GM19467 (cell line): ENCODE results near the gene ESR1.
"Not testable (repeated sequence)": the region's sequence is repeated elsewhere in the genome, so short reads cannot be mapped to it uniquely, and the experiment has no call there.

Source experiments
- ATAC-seq: cut with Tn5 transposase; IDR thresholded peaks from one replicate; pipeline ENCODE4 v1.9.1; 2021; ENCODE audit warnings: mild to moderate bottlenecking, moderate library complexity; ENCODE audit not compliant: unreplicated experiment

ESR1 gene

DNA sequence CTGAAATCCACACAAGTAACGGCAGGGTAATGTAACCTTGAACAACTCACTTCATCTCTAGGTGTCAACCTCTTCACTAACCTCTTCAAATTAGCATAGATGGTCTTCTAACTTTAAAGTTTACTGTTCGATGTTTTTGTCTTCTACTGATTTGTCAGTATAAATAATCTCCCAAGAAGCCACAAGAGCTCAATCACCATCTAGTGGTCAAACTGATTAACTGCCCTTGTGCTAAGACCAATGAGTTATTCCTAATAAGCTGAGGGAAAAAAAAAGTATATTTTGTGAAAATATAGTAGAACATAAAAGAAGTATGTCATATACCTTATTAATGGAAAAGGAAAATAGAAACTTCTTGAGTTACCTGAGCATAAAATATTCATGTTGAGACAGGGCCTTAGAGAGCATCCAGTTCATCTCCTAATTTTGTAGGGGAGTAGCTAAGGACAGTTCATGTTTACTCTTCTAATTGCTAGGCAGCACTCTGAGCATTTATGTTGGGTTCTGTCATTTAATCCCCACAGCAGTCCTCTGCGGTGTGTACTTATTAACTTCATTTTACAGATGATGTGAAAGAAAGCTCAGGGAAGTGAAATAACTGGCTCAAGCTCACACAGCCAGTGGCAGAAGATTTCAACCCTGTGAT, 317.1 kb downstream of the ESR1 start:
- ATAC-seq = peak; percentile 52

- ATAC-seq = no peak
Measured at GRCh38 chr6:152127432-152128165, 320.1 kb downstream of the ESR1 start.

GRCh38 chr6:152129691-152130151, 322.2 kb downstream of the ESR1 start:
- no peak for ATAC-seq

- no peak for ATAC-seq
Measured at GRCh38 chr6:152130441-152130840, 323.0 kb downstream of the ESR1 start.

GRCh38 chr6:152135755-152136448, 328.4 kb downstream of the ESR1 start:
- ATAC-seq = no peak

- no peak for ATAC-seq
Measured at GRCh38 chr6:152136449-152136825, 329.0 kb downstream of the ESR1 start.

DNA sequence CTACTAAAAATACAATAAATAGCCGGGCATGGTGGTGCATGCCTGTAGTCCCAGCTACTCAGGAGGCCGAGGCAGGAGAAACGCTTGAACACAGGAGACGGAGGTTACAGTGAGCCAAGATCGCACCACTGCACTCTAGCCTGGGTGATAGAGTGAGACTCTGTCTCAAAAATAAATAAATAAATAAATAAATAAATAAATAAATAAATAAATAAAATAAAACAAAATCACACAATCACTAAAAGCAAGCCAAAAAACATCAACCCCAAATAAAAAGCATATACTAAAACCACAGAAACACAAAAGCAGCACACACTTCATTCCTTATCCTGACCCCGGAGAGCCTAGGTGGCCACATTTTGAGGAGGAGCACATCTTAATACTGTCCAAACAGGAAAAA, 330.9 kb downstream of the ESR1 start:
- not testable (repeated sequence) for ATAC-seq

GRCh38 chr6:152142105-152142504, 334.6 kb downstream of the ESR1 start:
- no peak for ATAC-seq

GRCh38 chr6:152143359-152143758, 335.9 kb downstream of the ESR1 start:
- no peak for ATAC-seq

- no peak for ATAC-seq
Measured at GRCh38 chr6:152146385-152146784, 338.9 kb downstream of the ESR1 start.

DNA sequence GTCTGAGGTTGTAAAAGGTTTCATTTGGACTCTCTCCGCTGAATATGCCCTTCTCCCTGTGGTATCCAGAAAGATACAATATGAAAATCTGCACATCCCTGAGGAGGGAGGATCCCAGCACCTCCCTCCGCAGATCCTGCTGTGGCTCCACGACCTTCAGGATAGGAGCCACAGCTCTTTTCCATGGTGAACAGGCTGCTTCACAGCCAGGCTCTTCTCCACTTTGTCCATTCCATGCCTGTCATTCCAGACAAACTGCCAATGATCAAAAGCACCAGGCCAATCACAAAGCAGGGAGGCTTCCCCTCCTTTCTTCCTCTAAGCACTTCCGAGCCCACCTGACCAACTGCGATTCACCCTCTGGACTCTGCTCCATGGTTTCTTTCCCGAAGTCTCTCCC, 339.8 kb downstream of the ESR1 start:
- ATAC-seq = no peak

DNA sequence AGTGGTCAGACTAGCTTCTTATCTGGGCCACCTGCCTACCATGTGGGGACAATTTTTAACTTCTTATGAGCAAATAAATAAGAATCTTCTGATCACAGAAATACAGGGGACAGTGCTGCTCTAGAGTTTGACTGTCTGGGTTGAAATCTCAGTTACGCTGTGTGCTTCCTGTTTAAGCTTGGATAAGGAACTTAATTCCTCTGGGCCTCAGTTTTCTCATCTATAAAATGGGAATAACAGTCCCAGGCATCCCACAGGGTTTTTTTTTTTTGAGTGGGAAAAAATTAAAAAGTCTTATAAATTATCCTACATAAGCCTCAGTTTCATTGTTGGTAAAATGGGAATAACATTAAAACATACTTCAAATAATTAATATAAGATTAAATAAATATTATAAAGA, 340.9 kb downstream of the ESR1 start:
- no peak for ATAC-seq

DNA sequence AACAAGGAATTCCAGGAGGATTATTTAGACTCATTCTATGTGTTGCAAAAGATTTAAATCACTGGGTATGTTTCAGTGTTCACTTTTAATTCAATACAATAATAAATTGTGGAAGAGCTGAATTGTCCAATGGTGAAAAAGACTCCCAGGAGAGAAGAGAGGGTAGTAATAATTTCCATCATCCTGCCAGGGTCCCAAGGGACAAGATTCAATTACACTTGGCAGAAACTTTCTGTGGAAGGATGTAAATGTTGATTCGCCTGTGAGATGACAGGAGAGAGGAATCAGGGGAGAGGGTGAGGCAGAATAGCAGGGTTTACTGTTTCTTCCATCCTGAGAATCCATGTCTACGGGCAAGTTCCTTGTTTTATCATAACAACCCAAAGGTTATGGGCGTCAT, 342.7 kb downstream of the ESR1 start:
- no peak for ATAC-seq

DNA sequence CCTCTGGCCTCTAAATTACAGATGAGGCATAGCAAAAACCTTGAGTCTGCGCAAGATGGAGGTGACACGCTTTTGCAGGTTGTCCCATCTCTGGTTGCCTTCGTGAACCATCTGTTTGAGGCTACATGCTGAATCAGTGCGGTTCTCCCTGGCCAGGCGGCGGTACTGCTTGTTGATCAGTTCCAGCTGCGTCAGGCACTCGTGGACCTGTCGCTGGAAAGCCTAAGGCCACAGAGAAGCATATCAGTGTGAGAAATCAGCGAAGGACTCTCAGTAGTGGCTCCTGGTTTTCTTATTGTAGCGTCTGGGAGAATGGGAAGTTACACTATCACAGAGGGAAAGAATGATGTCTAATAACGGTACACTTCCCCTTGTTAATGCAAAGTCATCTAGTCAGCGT, 344.4 kb downstream of the ESR1 start:
- no peak for ATAC-seq

DNA sequence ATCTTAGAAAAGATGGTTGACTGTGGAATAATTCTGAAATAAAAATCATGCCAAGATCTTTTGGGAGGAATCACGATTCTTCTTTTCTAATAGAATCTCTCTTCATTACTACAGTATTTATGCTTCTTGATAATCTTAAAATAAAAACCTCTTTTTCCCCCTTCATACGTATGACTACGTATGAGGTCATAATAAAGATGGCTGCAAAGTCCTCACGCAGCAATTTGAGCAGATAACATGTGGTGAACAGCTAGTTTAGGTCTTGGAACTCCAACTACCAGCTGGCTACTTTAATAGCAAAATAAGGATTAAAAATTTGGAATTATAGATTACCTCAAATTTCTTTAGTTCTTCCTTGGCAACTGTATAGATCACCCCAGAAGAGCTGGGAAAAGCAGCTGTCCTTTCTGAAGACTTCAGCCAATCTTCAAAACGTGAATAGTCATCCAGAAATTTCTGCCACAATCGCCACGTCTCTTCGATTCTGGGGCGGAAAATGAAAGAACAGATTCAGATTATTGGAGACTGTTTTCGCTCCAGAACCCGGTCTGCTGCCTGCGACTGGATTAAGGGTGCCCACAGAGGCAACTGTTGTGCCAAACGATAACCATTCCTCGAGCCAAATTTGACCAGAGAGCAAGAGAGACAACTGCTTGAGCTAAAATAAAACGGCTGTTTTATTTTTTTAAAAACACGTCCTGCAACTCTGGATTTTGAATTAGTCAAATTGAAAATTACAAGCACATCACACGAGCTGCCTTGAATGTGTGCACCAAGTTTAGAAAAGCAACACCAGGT, 347.3 kb downstream of the ESR1 start:
- ATAC-seq = no peak

- ATAC-seq = no peak
Measured at GRCh38 chr6:152155792-152156191, 348.3 kb downstream of the ESR1 start.

GRCh38 chr6:152160346-152160745, 352.9 kb downstream of the ESR1 start:
- peak; percentile 87 for ATAC-seq

GRCh38 chr6:152161501-152161900, 354.0 kb downstream of the ESR1 start:
- ATAC-seq = no peak

GRCh38 chr6:152164957-152165356, 357.5 kb downstream of the ESR1 start:
- no peak for ATAC-seq

DNA sequence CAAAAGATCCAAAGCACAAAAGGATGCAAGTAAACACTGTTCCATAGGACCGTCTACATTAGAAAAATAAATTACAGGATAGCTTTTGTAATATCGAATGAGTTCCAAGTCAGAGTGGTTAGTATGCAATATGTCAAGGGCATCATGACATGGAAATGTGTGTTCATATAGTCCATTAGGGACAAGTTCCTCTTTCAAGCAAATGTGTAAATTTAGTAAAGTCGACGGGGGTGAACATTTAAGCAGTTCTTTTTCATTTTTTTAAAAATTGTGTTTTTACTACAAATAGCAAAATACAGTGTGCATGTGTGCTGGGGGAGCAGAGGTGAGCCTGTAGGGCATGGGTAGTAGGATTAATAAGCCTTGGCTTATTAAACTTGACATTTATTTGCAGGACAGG, 359.0 kb downstream of the ESR1 start:
- no peak for ATAC-seq

DNA sequence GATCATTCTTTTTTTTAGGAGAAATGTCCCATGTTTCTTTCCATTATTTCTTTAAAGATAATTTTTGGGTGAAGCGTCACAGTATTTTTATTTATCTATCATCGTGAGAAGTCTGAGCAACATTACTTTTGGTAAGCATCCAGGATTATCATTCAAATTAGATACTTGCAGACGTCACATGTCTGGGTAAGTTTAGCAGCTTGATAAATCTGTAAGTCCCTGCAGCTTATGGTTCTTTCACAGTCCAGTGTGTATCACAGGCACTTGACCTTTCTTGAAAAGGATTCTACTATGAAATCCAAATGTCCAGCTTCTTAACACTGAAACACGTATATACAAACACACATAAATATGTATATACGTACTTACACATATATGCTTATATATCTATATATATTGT, 359.4 kb downstream of the ESR1 start:
- ATAC-seq = no peak
